ENCODE measurements around the gene CFAP92.

Gene CFAP92

DNA sequence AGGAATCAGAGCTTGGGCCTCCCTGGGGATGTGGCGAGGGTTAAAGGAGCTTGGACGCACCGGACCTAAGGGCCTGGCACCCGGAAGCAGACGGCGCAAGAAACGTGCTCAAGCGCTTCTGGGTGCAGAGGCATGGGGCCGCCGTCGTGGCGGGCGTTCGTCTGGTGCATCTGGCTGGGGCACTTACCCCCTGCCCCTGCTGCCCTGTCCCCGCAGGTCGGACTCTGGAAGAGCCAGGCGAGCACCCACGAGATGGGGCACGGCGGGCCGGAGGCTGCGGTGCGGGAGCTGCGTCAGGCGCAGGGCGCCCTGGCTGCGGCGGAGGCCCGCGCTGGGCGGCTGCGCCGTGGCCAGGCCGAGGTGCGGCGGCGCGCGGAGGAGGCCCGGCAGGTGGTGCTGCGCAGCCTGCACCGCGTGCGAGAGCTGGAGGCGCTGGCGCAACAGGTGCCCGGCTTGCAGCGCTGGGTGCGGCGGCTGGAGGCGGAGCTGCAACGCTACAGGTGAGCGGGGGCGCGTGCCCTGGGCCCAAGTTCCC, 9.8 kb upstream of the CFAP92 start:
- no peak overlapping the region for H3K27ac ChIP-seq (ENCODE audit: low read depth, low read length)
- no peak overlapping the region for H3K4ac ChIP-seq (ENCODE audit: low read depth, low read length)
- no peak overlapping the region for H4K5ac ChIP-seq (ENCODE audit: low read length)
- H3K18ac ChIP-seq (ENCODE audit: low read length) = no peak overlapping the region
- H3K56ac ChIP-seq (ENCODE audit: low read length) = no peak overlapping the region
- H2BK120ac ChIP-seq (ENCODE audit: low read depth, low read length) = no peak overlapping the region
- H3K9ac ChIP-seq (ENCODE audit: low read length) = no peak overlapping the region
- H2BK15ac ChIP-seq (replicated peaks; ENCODE audit: low read depth) = no peak overlapping the region
- H3K36me3 ChIP-seq (ENCODE audit: control insufficient read depth, insufficient read depth, low read length) = no peaks in the 10 kb centered on the region
- H2BK5ac ChIP-seq (ENCODE audit: low read length) = no peak overlapping the region
- WGBS (ENCODE audit: extremely low coverage, insufficient coverage, low lambda C conversion rate) = no CpG with 5 or more reads among the region's 55 CpGs
- DNase-seq = no peak
- H3K79me1 ChIP-seq (ENCODE audit: low read length) = no peaks in the 10 kb centered on the region
- H2AK5ac ChIP-seq (ENCODE audit: low read length) = no peak overlapping the region
- no peak overlapping the region for H3K4me2 ChIP-seq (ENCODE audit: low read length)
- peaks cover 2% of the 10 kb centered on the region for H3K4me1 ChIP-seq (ENCODE audit: control insufficient read depth, low read depth, low read length)
- H4K8ac ChIP-seq (ENCODE audit: low read depth, low read length) = no peak overlapping the region
- peaks cover 46% of the 10 kb centered on the region for H3K27me3 ChIP-seq (ENCODE audit: insufficient read depth, low read length, poor library complexity)
- H3K79me2 ChIP-seq (ENCODE audit: control insufficient read depth, insufficient read depth, low read length) = no peaks in the 10 kb centered on the region
- H3K4me3 ChIP-seq (ENCODE audit: low read length) = no peak overlapping the region
- H3K23ac ChIP-seq (ENCODE audit: low read length) = no peak overlapping the region

DNA sequence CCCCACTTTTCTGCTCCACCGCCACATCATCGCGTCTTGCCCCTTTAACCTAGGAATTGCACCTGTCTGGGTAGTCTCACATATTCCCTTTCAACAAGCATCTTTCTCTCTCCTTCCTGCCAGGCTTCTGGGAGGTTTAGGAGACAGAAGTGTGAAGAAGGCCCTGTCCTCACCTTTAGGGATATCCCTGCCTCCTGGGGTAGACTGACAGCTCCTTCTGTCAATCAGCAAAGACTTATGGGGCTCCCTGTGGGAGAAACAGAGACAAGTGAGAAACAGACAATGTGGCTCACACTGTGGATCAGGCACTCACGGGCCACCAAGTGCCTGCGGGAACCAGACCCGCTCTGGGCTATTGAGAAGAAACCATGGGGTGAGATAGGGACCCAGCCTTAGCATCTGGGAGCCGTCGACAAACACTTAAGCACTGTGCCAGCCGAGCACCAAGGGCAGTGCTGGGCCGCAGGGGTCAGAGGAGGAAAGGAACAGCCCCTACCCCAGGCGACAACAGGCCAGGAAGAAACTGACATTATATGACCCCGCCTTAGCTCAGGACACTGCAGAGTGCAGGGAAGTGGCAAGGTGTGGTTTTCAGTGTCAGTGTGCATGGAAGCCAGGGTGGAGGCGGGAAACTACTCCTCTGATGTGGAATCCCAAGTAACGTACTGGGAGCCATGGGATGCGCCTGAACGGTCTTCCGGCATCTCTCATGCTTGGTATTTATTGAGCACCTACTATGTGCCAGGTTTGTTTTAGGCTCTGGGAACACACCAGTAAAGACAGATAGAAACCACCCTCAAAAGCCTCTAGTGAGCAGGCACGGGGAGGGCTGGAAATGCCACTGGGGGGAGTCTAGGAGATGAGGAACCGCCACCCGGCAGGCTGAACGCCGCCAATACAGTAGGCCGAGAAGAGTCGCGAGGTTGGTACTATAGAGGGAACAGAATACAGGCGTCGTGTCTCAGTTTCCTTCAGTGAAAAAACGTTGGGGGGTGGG, 9.0 kb upstream of the CFAP92 start:
- H3K79me1 ChIP-seq (ENCODE audit: low read length) = no peaks in the 10 kb centered on the region
- H3K79me2 ChIP-seq (ENCODE audit: control insufficient read depth, insufficient read depth, low read length) = no peaks in the 10 kb centered on the region
- H2BK5ac ChIP-seq (ENCODE audit: low read length) = no peak overlapping the region
- H3K4me3 ChIP-seq (ENCODE audit: low read length) = no peak overlapping the region
- H3K4me2 ChIP-seq (ENCODE audit: low read length) = no peak overlapping the region
- DNase-seq = no peak
- no peak overlapping the region for H3K27ac ChIP-seq (ENCODE audit: low read depth, low read length)
- H3K27me3 ChIP-seq (ENCODE audit: insufficient read depth, low read length, poor library complexity) = peaks cover 46% of the 10 kb centered on the region
- H3K23ac ChIP-seq (ENCODE audit: low read length) = no peak overlapping the region
- no CpG with 5 or more reads among the region's 28 CpGs for WGBS (ENCODE audit: extremely low coverage, insufficient coverage, low lambda C conversion rate)
- no peak overlapping the region for H3K9ac ChIP-seq (ENCODE audit: low read length)
- H3K4me1 ChIP-seq (ENCODE audit: control insufficient read depth, low read depth, low read length) = peaks cover 2% of the 10 kb centered on the region
- H3K36me3 ChIP-seq (ENCODE audit: control insufficient read depth, insufficient read depth, low read length) = no peaks in the 10 kb centered on the region
- H2BK15ac ChIP-seq (replicated peaks; ENCODE audit: low read depth) = no peak overlapping the region
- no peak overlapping the region for H4K8ac ChIP-seq (ENCODE audit: low read depth, low read length)
- no peak overlapping the region for H4K5ac ChIP-seq (ENCODE audit: low read length)
- no peak overlapping the region for H3K18ac ChIP-seq (ENCODE audit: low read length)
- no peak overlapping the region for H2BK120ac ChIP-seq (ENCODE audit: low read depth, low read length)
- no peak overlapping the region for H2AK5ac ChIP-seq (ENCODE audit: low read length)
- H3K4ac ChIP-seq (ENCODE audit: low read depth, low read length) = no peak overlapping the region
- no peak overlapping the region for H3K56ac ChIP-seq (ENCODE audit: low read length)

DNA sequence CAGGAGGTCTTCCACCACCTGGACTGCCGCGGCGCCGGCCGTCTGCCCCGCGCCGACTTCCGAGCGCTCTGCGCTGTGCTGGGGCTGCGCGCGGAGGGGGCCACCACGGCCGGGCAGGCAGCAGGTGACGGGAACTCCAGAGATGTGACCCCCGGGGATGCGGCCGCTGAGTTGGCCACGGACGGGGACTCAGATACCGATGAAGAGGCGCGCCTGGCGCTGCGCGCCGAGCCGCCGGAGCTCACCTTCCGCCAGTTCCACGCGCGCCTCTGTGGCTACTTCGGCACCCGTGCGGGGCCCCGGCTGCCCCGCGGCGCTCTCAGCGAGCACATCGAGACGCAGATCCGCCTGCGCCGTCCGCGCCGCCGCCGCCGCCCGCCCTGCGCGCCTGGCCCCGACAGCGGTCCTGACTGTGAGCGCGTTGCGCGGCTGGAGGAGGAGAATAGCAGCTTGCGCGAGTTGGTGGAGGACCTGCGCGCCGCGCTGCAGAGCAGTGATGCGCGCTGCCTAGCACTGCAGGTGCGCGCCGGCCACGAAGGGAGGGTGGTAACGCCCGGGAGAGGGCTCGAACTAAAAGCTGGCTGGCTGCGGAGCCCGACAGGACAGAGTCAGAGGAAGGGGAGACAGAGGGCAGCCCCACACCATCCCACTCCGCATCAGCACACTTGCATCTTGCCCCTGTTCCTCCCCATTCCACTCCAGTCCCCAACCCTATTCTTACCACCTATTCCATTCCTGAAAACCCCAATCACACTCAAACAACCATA, 8.1 kb upstream of the CFAP92 start:
- Histone ChIP-seq H3K4me3 (ENCODE audit: low read length) (peak overlapping the region; percentile 17), H3K9ac (ENCODE audit: low read length) (peak overlapping the region; percentile 21), H2BK120ac (ENCODE audit: low read depth, low read length) (no peak overlapping the region), H4K5ac (ENCODE audit: low read length) (no peak overlapping the region), H3K79me2 (ENCODE audit: control insufficient read depth, insufficient read depth, low read length) (no peaks in the 10 kb centered on the region), H3K27me3 (ENCODE audit: insufficient read depth, low read length, poor library complexity) (peaks cover 46% of the 10 kb centered on the region), H3K4me2 (ENCODE audit: low read length) (peak overlapping the region; percentile 84), H3K27ac (ENCODE audit: low read depth, low read length) (no peak overlapping the region), H3K56ac (ENCODE audit: low read length) (peak overlapping the region; percentile 15), H3K23ac (ENCODE audit: low read length) (peak overlapping the region; percentile 89), H2BK5ac (ENCODE audit: low read length) (no peak overlapping the region), H3K79me1 (ENCODE audit: low read length) (no peaks in the 10 kb centered on the region), H2AK5ac (ENCODE audit: low read length) (no peak overlapping the region), H3K36me3 (ENCODE audit: control insufficient read depth, insufficient read depth, low read length) (no peaks in the 10 kb centered on the region), H2BK15ac (replicated peaks; ENCODE audit: low read depth) (no peak overlapping the region), H3K4ac (ENCODE audit: low read depth, low read length) (no peak overlapping the region), H4K8ac (ENCODE audit: low read depth, low read length) (no peak overlapping the region), H3K4me1 (ENCODE audit: control insufficient read depth, low read depth, low read length) (peaks cover 2% of the 10 kb centered on the region), H3K18ac (ENCODE audit: low read length) (no peak overlapping the region)
- peak; percentile 46 for DNase-seq
- WGBS (ENCODE audit: extremely low coverage, insufficient coverage, low lambda C conversion rate) = no CpG with 5 or more reads among the region's 81 CpGs

DNA sequence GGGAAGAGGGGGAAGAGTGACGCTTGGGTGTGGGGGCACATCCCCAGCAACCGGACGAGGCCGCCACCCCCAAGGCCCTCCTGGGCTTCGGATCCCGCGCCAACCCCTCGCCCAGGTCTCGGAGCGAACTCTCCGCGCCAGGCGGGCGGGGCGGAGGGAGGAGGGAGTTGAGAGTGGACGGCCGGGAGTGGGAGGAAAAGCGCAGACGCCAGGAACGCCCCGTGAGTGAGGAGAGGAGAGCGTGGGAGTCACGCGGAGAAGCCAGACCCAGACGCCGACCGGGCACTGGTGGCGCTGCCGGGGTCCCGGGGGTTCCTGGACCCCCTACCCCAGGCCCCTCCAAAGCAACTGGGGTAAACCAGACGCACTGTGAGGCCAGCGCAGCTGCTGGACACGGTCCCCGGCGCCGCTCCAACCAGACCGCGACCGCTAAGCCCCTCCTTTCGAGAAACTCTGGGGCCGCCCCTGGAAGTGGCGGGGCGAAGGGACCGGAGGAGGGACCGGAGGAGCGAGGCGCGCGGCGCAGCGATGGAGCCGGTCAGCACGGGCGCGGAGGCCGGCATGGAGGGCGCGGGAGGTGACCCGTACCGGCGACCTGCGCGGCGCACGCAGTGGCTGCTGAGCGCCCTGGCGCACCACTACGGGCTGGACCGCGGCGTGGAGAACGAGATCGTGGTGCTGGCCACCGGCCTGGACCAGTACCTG, 7.4 kb upstream of the CFAP92 start, which contains the start of gene EFCC1:
EFCC1 (plus strand) TSS at position 204 of the 705 bp plus-strand sequence; CDS start at position 529, 325 bp downstream.
- Histone ChIP-seq H3K4me2 (ENCODE audit: low read length) (peak within 1 kb of the TSS; percentile 84), H3K56ac (ENCODE audit: low read length) (peak within 1 kb of the TSS; percentile 62), H2BK120ac (ENCODE audit: low read depth, low read length) (no peak within 1 kb of the TSS), H3K4me1 (ENCODE audit: control insufficient read depth, low read depth, low read length) (peaks cover 2% of the 10 kb centered on the region), H3K9ac (ENCODE audit: low read length) (peak within 1 kb of the TSS; percentile 46), H3K23ac (ENCODE audit: low read length) (peak within 1 kb of the TSS; percentile 89), H3K79me1 (ENCODE audit: low read length) (no peaks in the 10 kb centered on the region), H3K18ac (ENCODE audit: low read length) (no peak within 1 kb of the TSS), H4K8ac (ENCODE audit: low read depth, low read length) (no peak within 1 kb of the TSS), H3K79me2 (ENCODE audit: control insufficient read depth, insufficient read depth, low read length) (no peaks in the 10 kb centered on the region), H2BK15ac (replicated peaks; ENCODE audit: low read depth) (no peak within 1 kb of the TSS), H3K4me3 (ENCODE audit: low read length) (peak within 1 kb of the TSS; percentile 28), H2AK5ac (ENCODE audit: low read length) (no peak within 1 kb of the TSS), H3K27me3 (ENCODE audit: insufficient read depth, low read length, poor library complexity) (peaks cover 46% of the 10 kb centered on the region), H3K27ac (ENCODE audit: low read depth, low read length) (no peak within 1 kb of the TSS), H4K5ac (ENCODE audit: low read length) (no peak within 1 kb of the TSS), H2BK5ac (ENCODE audit: low read length) (no peak within 1 kb of the TSS), H3K4ac (ENCODE audit: low read depth, low read length) (no peak within 1 kb of the TSS), H3K36me3 (ENCODE audit: control insufficient read depth, insufficient read depth, low read length) (no peaks in the 10 kb centered on the region)
- DNase-seq = peak; percentile 34
- WGBS (ENCODE audit: extremely low coverage, insufficient coverage, low lambda C conversion rate) = no CpG with 5 or more reads among the region's 74 CpGs

DNA sequence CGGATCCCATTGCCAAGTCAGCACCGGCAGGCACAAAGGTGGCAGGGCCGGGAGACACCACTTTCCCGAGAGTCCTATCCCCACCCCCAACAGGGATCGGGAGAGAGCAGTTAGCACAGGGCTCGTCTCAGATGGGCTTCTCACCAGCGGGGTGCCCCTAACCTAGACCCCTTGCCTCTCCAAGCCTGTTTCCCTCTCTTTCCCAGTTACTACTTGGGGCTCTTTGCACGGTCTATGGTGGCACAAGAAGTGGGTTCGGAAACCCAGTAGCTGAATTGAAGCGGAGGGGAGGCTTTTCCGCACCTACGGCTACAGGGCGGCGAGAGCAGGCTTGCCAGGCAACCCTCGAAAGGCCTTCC, 6.8 kb upstream of the CFAP92 start:
- WGBS (ENCODE audit: extremely low coverage, insufficient coverage, low lambda C conversion rate) = no CpG with 5 or more reads among the region's 15 CpGs
- H3K4me1 ChIP-seq (ENCODE audit: control insufficient read depth, low read depth, low read length) = peaks cover 2% of the 10 kb centered on the region
- no peak overlapping the region for H3K27ac ChIP-seq (ENCODE audit: low read depth, low read length)

More for the DNA sequence above, 6.8 kb upstream of the CFAP92 start:
- H2BK120ac ChIP-seq (ENCODE audit: low read depth, low read length) = no peak overlapping the region
- no peak overlapping the region for H3K18ac ChIP-seq (ENCODE audit: low read length)
- H4K5ac ChIP-seq (ENCODE audit: low read length) = no peak overlapping the region
- no peak overlapping the region for H2AK5ac ChIP-seq (ENCODE audit: low read length)
- no peak overlapping the region for H3K4ac ChIP-seq (ENCODE audit: low read depth, low read length)
- no peak overlapping the region for H3K23ac ChIP-seq (ENCODE audit: low read length)
- H2BK5ac ChIP-seq (ENCODE audit: low read length) = no peak overlapping the region
- H3K27me3 ChIP-seq (ENCODE audit: insufficient read depth, low read length, poor library complexity) = peaks cover 46% of the 10 kb centered on the region
- H3K4me3 ChIP-seq (ENCODE audit: low read length) = peak overlapping the region; percentile 28
- peak overlapping the region; percentile 62 for H3K56ac ChIP-seq (ENCODE audit: low read length)
- H3K79me2 ChIP-seq (ENCODE audit: control insufficient read depth, insufficient read depth, low read length) = no peaks in the 10 kb centered on the region
- H2BK15ac ChIP-seq (replicated peaks; ENCODE audit: low read depth) = no peak overlapping the region
- H4K8ac ChIP-seq (ENCODE audit: low read depth, low read length) = no peak overlapping the region
- H3K9ac ChIP-seq (ENCODE audit: low read length) = peak overlapping the region; percentile 46
- H3K36me3 ChIP-seq (ENCODE audit: control insufficient read depth, insufficient read depth, low read length) = no peaks in the 10 kb centered on the region
- no peak for DNase-seq
- H3K4me2 ChIP-seq (ENCODE audit: low read length) = peak overlapping the region; percentile 84
- H3K79me1 ChIP-seq (ENCODE audit: low read length) = no peaks in the 10 kb centered on the region
